ENCODE data around the gene RABIF.
A peak's percentile ranks its signal among the peaks of the same experiment; 100 is the strongest.

The RABIF gene

DNA sequence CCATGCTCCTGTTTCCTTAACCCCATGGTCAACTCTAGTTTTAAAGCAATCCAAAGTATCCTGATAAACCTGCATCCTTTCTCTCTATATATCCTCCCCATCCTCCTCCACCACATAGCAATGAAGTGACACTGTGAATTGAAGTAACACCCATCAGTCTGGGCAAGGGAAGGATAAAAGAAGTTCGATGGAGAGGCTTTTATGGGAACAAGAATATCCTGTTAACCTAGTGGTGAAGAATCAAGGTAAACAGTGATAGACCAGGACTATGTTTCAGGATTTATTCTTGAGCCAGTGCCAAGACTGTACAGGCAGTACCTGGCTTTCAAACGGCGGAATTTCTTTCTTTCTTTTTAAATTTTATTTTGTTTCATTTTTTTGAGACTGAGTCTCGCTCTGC is 17.6 kb downstream of the RABIF start:
- DNase-seq: no peak

DNA sequence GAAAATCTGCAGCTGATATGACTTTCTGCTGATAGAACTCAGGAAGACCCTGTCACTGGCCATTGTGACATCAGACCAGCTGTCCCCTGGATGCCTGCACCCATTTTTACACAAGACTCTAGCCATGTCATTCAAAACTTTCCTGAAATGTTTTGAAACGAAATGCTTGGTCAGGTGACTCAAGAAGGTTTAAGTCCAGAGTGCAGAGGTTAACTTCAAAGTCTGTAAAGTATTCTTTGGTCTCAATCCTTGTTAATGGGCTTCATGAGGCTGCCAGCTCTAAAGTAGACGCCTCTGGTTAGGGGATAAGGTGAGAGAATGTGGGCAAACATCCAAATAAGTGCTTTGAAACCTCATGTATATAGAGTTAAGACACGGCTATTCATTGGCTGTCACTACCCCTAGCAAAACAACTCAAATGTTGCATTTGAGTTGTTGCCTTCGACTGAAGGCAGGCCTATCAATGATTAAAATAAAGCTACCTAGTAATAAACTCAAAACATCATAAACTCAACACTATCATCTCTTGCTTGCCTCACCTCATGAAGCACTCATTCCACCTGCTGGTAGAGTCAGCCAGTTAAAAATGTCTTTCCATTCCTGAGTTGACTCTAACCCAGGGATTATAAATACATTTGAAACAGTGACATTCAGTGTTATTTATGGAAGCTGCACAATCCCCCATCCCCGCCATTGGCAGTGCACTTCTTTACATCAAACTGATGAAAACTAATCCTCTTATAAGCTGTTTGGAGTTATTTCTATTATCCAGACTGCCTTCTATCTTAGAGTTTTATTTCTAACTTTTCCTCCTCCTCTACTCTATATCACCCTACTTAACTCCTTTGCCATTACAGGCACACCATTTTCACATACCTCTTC is 26.0 kb downstream of the RABIF start:
- no peak for DNase-seq

- peak; percentile 31 for DNase-seq
These were observed 27.4 kb downstream of the RABIF start for GRCh38 chr1:202861420-202862132.

DNA sequence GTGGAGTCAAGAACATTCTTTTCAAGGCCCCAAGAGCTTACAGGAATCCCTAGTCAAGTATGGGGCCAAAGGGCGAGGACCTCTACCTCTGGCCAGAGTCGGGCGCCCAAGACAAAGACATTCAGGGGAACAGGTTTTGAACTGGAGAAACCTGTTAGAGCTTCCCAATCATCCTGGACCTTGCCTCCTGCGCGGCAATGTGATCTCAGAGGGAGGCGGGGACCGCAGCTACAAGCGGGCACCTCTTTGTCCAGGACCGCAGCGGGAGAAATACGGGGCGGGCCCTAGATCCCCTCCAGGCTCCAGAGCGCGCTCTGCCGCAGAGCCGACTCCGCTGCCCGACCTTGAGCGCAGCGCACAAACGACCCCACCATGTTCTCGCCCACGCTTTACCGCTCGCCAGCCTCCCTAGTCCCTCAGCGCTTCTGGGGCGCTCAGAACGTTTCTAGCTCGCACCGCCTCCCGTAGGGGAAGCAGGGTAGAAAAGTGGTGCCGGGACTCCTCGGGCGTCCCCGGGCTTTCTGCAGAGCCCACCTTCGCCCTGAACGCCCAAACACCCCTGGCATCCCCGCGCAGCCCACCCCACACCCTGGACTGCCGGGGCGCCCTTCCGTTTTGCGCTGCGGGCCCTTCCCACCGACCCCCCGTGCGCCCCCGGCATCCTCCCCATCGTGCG is 28.1 kb downstream of the RABIF start:
- DNase-seq: no peak

DNA sequence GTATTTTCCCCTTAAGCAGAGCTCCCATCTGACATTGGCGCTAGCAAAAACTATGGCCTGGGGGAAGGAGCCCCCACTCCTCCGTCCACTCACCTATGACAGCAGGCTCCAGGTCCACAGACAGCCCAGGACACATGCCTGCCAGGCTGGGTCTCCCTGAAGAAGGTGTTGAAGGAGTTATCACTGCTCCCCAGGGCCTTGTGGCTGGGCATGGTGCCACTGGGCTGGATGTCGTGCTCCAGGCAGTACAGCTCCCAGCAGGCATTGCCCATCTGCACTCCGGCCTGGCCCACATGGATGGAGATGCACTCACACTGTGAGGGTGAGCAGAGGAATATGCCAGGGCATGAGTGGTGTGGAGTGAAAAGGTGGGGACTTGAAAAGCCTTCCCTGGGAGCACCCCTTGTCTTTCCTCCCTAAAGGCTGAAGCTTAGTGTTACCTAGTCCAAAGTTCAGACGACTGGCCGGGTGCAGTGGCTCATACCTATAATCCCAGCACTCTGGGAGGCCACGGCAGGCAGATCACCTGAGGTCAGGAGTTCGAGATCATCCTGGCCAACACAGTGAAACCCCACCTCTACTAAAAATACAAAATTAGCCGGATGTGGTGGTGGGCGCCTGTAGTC is 30.0 kb downstream of the RABIF start:
- no peak for DNase-seq

- no peak for DNase-seq
These were observed 30.6 kb downstream of the RABIF start for GRCh38 chr1:202858331-202858730.

- DNase-seq: no peak
These were observed 31.8 kb downstream of the RABIF start for GRCh38 chr1:202857136-202857610.

GRCh38 chr1:202856014-202856413 is 32.9 kb downstream of the RABIF start:
- no peak for DNase-seq

GRCh38 chr1:202854787-202855186 is 34.2 kb downstream of the RABIF start:
- no peak for DNase-seq

DNA sequence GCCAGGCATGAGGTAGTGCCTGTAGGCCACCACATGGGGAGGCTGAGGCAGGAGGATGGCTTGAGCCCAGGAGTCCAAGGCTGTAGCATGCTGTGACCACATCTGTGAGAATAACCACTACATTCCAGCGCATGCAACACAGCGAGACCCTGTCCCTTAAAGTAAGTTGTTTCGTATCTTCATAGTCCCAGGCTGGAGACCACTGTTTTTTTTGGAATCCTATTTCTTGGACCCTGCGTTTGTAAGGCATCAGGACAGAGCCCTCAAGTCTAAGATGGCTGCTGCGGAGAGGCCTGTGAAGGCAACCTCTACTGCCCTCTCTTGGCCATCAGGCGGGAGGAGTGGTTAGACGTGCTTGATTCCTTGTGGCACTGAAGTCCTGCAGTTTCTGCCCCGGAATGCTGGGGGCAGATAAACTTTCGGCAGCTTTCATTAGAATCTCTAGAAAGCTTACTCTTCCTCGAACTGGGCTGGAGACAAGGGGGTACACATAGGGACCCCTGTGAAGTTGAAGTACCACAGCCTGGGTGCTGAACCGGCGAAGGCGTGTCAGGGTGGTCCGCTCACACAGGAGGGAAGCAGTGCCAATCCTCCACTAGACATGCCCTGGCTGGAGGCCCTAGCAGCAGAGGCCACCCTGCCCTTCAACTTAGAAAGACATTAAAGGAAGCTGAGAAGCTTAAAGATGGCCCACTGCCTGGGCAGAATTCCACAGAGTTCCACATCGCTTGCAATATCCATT is 36.6 kb downstream of the RABIF start:
- peak; percentile 43 for DNase-seq

GRCh38 chr1:202850593-202851362 is 38.2 kb downstream of the RABIF start:
- DNase-seq: no peak

- DNase-seq: no peak
These were observed 40.8 kb downstream of the RABIF start for GRCh38 chr1:202848191-202848542.

DNA sequence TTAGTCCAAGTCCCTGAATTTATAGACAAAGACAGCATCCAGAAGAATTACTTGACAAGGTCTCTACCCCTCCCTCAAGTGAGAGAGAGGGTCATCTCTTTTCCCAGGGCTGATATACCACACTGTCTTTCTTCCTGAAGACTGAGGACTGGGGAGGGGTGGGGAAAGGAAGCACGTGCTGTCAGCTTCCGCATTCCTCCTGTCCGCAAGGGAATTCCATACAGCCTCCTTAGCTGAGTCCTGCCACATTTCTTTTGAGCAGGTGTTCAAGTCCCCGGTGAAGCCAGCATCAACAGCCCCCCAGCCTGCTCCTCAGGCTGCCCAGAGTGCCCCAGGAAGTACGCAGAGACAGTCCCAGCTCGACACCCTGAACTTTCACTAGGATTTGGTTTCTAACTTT is 44.0 kb downstream of the RABIF start:
- no peak for DNase-seq

DNA sequence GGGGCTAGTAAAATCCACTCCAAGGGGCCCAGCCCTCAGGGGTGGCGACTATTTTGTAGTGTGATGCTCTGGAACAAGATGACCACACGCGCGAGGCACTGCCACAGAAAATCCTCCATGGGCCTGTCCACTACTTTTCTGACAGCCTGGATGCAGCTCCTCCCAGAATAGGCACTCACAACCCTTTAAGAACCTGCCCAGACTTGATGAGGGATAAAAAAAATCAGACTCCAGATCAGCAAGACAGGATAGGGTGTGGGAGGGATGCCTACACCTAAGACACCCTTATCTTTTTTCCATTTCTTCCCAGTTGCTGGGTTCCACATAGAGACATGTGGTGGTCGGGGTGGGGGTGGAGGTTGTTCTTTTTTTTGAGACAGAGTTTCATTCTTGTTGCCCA is 44.7 kb downstream of the RABIF start:
- no peak for DNase-seq

- no peak for DNase-seq
These were observed 45.9 kb downstream of the RABIF start for GRCh38 chr1:202843081-202843480.

DNA sequence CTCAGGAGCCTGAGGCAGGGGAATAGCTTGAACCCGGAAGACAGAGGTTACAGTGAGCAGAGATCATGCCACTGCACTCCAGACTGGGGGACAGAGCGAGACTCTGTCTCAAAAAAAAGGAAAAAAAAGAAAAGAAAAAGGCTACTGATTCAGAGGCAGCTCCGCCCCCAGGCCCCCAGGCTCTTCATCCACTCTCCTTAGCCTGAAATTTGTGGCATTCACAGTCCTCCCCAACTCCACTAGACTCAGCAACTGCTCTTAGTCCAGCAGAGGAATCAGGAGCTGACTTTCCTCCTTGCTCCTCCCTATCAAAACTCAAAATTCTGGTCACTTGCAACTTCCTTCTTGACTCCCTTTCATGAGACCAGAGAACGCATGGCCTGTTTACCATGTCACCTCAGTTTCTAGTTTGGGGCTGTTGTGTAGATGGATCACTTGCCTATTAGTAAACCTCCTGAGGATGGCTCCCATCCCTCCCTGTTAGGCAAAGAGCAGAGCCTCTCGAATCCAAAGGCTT is 51.1 kb downstream of the RABIF start:
- no peak for DNase-seq

GRCh38 chr1:202836623-202837403 is 52.1 kb downstream of the RABIF start:
- DNase-seq: no peak

GRCh38 chr1:202835548-202836072 is 53.3 kb downstream of the RABIF start:
- peak; percentile 57 for DNase-seq

- DNase-seq: no peak
These were observed 54.0 kb downstream of the RABIF start for GRCh38 chr1:202834771-202835547.
